ENCODE measurements around the gene TIA1. TPM values are rescaled to one million over a fixed set of nuclear protein-coding genes. Genes with fewer than 3 reads are reported as not detected.
"Not testable (repeated sequence)": the region's sequence is repeated elsewhere in the genome, so short reads cannot be mapped to it uniquely, and the experiment has no call there.

The TIA1 gene
- polyA plus RNA-seq, 5 donors = 343 to 674 (median 619) TPM

GRCh38 chr2:70233926-70234325 is 14.5 kb downstream of the TIA1 start:
- DNase-seq = no peak

GRCh38 chr2:70226781-70227180 is 21.6 kb downstream of the TIA1 start:
- no peak for DNase-seq

DNA sequence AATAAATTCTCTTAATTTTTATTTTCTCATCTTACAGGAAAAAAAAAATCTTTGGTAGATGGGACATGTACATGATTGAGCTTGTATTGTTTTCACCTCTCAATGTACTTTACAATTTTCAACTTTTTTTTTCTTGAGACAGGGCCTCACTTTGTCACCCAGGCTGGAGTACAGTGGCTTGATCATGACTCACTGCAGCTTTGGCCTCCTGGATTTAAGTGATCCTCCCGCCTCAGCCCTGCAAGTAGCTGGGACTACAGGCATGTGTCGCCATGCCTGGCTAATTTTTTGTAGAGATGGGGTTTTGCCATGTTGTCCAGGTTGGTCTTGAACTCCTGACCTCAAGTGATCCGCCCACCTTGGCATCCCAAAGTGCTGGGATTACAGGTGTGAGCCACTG is 25.1 kb downstream of the TIA1 start:
- DNase-seq = not testable (repeated sequence)

DNA sequence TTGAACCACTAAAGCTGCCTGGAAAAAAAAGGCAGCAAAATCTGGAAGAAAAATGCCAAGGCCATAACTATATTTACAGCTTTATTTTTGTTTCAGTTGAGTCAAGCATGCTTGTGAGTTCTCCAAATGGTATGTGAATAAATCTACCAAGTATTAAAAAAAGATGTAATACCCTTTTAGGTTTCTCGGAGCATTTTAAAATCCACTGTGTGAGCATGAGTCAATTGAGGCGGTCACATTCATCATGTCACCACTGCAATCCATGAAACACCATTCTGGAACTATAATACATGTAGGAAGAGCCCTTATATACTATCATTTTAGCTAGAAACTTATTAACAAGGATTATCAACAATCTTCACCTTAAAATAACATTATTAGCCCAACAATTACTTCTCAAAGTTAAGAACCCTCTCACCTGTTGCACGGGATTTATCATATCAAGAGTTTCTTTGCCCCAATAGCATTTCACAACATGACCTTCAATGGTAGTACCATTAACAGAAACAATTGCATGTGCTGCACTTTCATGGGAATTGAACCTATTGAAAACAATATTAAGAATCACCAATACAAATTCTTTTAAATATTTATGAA is 33.4 kb downstream of the TIA1 start:
- no peak for DNase-seq

DNA sequence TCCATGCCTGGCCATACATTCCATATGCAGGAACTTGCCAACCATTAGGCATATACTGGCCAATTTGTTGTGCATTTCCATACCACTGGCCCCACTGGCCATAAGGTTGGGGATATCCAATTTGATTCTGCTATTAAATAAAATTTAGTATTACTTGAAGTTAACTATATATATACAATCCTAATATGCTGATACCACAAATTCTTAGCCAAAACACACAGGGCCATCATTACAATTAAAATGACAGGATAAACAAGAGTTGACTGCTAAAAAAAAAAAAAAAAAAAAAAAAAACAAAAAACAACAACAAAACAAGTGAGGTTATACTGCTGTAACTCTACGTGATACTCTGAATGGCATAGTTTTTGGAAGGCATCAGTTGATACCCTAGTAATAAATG is 34.1 kb downstream of the TIA1 start:
- DNase-seq = no peak

DNA sequence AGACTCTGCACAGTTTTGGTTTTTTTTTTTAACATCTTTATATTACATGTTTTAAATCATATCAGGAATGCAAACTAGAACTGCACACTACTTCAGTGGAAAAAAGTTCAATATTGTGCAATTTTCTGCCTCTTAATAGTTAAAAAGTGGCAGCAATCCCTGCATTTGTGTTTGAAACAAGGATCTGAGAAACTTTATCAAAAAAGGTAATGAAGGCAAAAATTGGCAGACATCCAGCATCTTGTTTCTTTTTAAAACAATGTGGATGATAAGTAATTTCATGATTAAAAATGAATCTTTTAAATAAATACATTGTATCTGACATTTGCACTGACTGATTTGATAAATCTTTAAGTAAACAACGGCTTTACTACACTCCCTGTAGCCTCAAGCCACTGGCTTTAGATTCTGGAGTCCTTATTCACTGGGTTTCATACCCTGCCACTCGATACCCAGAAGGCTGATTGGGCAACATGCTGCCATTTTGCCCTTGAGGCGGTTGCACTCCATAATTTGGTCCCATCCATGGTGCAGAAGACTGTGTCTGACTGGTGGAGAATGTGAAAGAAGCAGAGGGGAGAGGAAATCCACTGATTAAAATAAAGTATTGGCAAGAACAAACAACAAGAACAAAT is 36.0 kb downstream of the TIA1 start:
- no peak for DNase-seq

DNA sequence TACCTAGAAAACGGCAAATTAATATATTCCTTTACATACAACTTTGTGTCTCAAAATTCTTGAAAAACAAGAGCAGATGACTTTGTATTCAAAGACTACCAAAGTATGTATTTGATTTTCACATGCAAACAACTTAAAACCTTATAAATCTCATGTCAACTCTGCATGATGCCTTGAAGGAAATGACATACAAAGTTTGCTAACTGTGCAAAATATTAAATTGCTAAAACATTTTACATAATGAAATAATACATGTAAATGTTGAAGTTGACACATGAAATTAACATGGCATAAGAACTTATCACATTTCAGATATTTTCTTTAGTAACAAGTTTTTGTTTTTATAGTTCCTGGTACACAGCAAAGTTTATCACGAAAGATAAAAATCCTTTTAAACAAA is 36.8 kb downstream of the TIA1 start:
- DNase-seq = no peak

- no peak for DNase-seq
Measured at GRCh38 chr2:70204452-70204851, 44.0 kb downstream of the TIA1 start.

GRCh38 chr2:70203086-70203485 is 45.3 kb downstream of the TIA1 start:
- no peak for DNase-seq

- DNase-seq = no peak
Measured at GRCh38 chr2:70202236-70202806, 46.1 kb downstream of the TIA1 start.

DNA sequence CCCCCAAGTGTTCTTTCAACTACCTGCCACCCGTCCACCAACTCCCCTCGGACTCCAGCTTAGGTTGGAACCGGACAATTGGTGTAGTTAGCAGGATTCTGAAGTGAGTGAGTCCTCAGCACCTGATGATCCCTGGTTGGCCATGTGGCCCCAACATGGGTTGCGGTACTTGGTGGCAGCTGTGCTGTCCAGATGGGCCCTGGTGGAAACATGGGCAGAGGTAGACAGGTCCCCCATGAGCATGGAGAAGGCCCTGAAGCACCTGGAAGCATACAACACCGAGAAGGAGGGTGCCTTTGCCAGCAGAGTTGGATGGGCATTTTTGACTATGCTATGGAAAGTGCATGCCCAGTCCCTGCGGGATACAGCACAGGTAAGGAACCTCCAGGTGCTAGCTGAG is 46.6 kb downstream of the TIA1 start:
- DNase-seq = no peak

GRCh38 chr2:70201225-70201768 is 47.1 kb downstream of the TIA1 start:
- DNase-seq = no peak

DNA sequence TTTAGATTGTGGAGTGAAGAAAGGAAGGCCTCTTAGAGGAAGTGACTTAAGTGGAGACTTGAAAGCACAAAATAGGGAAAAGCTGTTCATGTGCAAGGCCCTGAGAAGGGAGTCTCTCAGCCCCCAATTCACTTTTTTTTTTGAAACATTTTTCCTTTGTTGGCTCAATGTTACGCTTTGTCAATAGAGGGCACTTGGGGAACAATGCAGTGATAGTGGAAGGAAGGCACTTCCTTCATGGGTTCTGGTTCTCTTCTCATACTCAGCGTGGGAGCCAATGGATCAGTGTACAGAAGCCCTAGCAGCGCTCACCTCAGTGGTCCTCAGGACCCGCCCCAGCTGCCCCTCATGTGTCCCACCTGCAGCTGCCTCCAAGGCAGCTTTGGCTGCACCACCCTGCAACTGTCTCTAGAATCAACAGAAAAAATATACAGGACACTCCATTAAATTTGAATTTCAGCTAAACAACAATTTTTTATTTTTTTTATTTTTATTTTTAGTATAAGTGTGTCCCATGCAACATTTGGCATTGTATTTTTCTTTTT is 49.0 kb downstream of the TIA1 start:
- DNase-seq = no peak

DNA sequence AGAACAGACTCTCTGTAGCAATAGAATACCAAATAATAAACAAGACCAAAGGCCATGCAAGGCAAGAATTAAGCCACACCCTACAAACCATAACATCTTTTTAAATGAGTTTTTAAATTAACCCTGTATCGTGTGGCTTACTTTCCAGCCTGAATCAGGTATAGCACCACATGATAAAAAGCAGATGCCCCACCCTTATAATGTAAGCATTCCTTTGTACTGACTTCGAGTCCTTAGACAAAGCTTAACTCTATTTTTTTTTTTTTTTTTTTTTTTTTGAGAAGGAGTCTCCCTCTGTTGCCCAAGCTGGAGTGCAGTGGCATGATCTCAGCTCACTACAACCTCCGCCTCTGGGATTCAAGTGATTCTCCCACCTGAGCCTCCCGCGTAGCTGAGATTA is 55.9 kb downstream of the TIA1 start:
- no peak for DNase-seq

DNA sequence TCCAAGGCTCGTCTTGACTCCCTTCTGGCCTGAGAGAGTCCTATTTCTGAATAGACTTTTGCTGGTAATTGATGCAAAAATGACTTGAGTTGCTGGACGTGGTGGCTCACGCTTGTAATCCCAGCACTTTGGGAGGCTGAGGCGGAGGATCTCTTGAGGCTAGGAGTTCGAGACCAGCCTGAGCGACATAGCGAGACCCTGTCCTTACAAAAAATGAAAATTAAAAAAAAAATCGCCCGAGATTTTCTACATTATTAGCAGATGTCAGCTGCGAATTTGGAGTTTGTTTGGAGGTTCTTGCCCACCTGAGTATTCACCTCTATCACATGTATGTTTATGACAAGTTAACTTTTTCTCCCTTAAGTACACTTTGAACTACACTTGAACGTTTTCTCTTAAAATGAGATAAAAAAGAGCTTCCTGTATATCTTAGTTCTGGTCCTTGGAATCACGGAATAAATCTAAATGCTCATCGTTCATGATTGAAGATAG is 57.1 kb downstream of the TIA1 start:
- no peak for DNase-seq

DNA sequence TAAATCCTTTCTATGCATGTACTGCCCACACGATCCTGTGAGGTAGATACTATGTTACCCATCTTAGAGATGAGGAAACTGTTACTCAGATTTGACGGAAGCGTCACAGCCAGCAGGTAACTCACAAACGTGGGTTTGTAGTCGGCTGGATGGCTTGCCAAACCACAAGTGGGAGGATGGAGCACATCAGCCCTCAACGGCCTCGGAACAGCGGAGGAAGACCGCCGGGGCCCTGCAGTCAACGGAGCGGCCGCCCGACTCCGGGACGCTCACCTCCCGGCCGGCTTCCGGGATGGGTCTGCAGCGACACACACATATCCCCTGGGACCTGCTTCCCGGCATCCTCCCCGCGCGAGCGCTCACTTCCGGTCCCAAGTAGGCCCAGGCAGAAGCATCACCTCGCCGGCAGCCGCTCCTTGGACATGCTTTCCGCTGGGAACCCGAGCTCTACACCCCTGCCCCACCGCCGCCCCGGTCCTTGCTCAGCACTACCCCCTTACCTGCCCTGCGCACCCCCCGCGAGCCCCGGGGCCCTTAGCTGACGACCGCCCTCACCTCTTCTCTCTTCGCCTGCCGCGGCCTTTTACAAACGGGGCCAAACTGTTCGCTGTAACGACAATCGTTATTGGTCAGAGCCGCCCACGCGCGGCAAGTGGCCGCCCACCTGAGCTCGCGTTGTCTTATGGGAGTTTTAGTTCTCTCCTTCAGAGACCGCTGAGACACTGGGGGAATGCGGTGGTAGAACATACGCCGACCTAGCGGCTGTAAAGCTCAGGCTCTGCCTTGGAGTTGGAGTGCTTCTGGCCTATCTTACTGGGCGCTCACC is 57.8 kb downstream of the TIA1 start, which contains the start of gene C2orf42:
Gene C2orf42 (minus strand): TSS at position 602 of the 826 bp plus-strand sequence. CDS start 9,034 bp downstream, outside the sequence.
- peak; percentile 97 to 98 for DNase-seq

DNA sequence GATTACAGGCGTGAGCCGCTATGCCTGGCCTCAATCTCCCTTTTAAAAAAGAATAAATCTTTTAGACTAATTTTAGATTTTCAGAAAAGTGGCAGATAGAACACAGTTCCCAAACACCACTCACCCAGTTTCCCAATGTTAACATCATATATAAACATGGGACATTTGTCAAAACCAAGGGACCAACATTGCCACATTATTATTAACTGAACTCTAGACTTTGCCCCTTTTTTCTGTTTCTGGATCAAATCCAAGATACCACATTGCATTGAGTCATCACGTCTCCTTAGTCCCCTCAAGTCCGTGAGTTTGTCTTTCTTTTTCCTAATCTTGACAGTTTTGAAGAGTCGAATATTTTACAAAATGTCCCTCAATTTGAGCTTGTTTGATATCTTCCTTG is 60.0 kb downstream of the TIA1 start:
- no peak for DNase-seq

DNA sequence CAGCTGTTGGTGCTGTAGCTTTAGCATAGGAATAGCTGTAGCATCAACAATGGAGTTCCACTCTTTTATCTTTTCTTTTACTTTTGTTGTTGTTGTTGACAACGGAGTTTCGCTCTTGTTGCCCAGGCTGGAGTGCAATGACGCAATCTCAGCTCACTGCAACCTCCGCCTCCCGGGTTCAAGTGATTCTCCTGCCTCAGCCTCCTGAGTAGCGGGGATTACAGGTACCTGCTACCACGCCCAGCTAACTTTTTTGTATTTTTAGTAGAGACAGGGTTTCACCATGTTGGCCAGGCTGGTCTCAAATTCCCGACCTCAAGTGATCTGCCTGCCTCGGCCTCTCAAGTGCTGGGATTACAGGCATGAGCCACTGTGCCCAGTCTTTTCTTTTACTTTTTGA is 61.3 kb downstream of the TIA1 start:
- DNase-seq = not testable (repeated sequence)

DNA sequence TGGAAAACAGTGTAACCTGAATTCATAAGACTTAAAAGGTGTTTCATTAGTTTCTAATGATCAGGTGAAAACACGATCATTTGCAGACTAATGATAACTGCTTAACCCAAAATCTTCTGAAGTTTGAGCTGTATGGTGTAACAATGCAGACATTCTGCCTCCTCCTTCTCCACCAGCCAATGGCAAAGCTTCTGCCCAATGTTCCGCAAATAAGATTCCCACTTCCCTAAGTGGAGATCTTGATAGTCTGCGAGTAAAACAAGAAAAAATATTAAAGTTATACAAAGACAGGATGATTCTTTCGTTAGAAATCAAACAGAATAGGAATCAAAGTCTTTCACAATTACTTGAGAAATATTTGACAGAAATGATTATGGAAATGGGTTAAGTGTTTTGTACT is 65.7 kb downstream of the TIA1 start:
- no peak for DNase-seq

DNA sequence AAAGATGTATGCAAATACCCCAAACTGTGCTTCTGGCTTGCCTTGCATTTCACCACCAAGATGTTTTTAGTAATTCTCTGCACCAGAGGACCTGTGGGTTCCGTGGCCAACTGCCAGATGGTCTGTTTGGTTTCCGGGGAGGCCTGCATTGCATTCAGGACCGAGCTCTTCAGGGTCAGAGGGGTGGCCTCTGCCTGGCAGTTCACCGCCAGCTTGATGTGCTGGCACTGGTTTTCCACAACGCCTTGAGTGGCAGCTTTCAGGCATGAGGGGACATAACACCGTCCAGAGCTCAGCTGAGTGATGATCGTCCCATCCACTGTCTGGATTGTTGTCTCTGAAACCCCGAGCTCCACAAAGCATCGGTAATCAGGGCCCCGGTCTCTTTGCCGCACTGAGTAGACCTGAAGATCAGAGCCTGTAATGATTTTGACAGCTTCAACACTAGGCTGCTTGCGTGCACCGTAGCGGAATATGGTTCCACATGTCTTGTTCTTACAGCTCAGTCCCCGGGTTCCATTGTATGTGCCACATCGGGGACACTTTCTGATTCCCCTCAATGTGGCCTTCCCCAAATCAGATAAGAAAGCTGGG is 67.0 kb downstream of the TIA1 start:
- DNase-seq = no peak

DNA sequence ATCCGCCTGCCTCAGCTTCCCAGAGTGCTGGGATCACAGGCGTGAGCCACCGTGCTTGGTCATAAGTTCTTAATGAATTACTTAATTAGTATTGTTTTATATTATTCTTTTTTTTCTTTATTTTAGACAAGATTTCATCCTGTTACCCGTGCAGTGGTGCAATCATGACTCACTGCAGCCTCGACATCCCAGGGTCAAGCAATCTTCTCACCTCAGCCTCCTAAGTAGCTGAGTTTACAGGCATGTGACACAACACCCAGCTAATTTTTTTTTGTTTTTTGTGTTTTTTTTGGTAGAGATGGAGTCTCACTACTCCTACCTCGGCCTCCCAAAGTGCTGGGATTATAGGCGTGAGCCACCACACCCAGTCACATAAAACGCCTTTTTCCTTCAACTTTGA is 74.9 kb downstream of the TIA1 start:
- no peak for DNase-seq

Data from right lung (tissue), 5 donors.